Measurements from ENCODE around the gene NCAM1.
"Not testable (repeated sequence)": the region's sequence is repeated elsewhere in the genome, so short reads cannot be mapped to it uniquely, and the experiment has no call there.

DNA sequence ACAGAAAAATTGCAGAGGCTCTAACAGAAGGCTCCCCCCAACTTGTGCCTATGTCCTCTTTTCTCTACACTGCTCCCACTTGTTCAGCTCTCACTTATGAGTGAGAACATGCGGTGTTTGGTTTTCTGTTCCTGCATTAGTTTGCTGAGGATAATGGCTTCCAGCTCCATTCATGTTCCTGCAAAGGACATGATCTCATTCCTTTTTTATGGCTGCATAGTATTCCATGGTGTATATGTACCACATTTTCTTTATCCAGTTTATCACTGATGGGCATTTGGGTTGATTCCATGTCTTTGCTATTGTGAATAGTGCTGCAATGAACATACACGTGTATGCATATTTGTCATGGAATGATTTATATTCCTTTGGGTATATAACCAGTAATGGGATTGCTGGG lies 91.8 kb downstream of the NCAM1 start:
- TF ChIP-seq POLR2A (IDR thresholded peaks at IDR 0.05); POLR2AphosphoS5 (IDR thresholded peaks at IDR 0.05; ENCODE audit: insufficient read depth in 1 of 2, low read depth in 1 of 2): not testable (repeated sequence)
- TF ChIP-seq, protein P1, sequence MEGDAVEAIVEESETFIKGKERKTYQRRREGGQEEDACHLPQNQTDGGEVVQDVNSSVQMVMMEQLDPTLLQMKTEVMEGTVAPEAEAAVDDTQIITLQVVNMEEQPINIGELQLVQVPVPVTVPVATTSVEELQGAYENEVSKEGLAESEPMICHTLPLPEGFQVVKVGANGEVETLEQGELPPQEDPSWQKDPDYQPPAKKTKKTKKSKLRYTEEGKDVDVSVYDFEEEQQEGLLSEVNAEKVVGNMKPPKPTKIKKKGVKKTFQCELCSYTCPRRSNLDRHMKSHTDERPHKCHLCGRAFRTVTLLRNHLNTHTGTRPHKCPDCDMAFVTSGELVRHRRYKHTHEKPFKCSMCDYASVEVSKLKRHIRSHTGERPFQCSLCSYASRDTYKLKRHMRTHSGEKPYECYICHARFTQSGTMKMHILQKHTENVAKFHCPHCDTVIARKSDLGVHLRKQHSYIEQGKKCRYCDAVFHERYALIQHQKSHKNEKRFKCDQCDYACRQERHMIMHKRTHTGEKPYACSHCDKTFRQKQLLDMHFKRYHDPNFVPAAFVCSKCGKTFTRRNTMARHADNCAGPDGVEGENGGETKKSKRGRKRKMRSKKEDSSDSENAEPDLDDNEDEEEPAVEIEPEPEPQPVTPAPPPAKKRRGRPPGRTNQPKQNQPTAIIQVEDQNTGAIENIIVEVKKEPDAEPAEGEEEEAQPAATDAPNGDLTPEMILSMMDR (IDR thresholded peaks at IDR 0.05): not testable (repeated sequence)

Data from vagina (tissue), 2 donors.